H1 (cell line): ENCODE results near the gene FXR1. TPM values are rescaled to one million over a fixed set of nuclear protein-coding genes. Genes with fewer than 3 reads are reported as not detected.

Source experiments
- CTCF ChIA-PET: fragments of 300-600 bp; sonication (Branson Sonifier 250); formaldehyde crosslinking; loops from one replicate; lab custom pipeline; 2021; ENCODE audit not compliant: partially characterized antibody; lab: Charles Lee
- POLR2A ChIA-PET: fragments of 300-600 bp; sonication (Branson Sonifier 250); formaldehyde crosslinking; loops from one replicate; lab custom pipeline; 2021; ENCODE audit warnings: inconsistent platforms; ENCODE audit not compliant: partially characterized antibody; lab: Charles Lee
- DNase-seq, 2 experiments: peaks; one replicate each; pipeline versions ENCODE4 v3.0.0 to v3.0.0-alpha.2; 2010 to 2022; ENCODE audit warnings: low spot score in 2 of 2, low read depth in 1 of 2, mixed read lengths in 1 of 2
- FAIRE-seq: peaks from 2 replicates; lab custom pipeline; 2011; peaks lifted over from hg19 to GRCh38; lab: Jason Lieb, UNC
- H2AFZ ChIP-seq: 2 replicates; pipeline ENCODE4 v1.8.1; 2012; ENCODE audit warnings: low read length, inconsistent platforms
- H2AK5ac ChIP-seq: 2 replicates; pipeline ENCODE4 v1.6.1; 2013; ENCODE audit warnings: low read depth, low read length
- H2BK120ac ChIP-seq: replicated peaks from 2 replicates; pipeline ENCODE3; 2013; ENCODE audit warnings: low read depth, low read length, inconsistent platforms
- H2BK12ac ChIP-seq: 2 replicates; pipeline ENCODE4 v1.6.1; 2013; ENCODE audit warnings: low read depth, low read length
- H2BK15ac ChIP-seq: 2 replicates; pipeline ENCODE4 v1.6.1; 2013; ENCODE audit warnings: low read length
- H2BK20ac ChIP-seq: 2 replicates; pipeline ENCODE4 v1.6.1; 2013; ENCODE audit warnings: low read length
- H2BK5ac ChIP-seq: 2 replicates; pipeline ENCODE4 v1.6.1; 2013; ENCODE audit warnings: low read depth, low read length
- H3K14ac ChIP-seq: 2 replicates; pipeline ENCODE4 v1.6.1; 2013; ENCODE audit warnings: inconsistent platforms; ENCODE audit not compliant: insufficient read length
- H3K18ac ChIP-seq: 2 replicates; pipeline ENCODE4 v1.6.1; 2013; ENCODE audit warnings: low read length; ENCODE audit errors: extremely low read depth
- H3K23ac ChIP-seq: 2 replicates; pipeline ENCODE4 v1.6.1; 2013; ENCODE audit warnings: inconsistent platforms; ENCODE audit not compliant: insufficient read length
- H3K23me2 ChIP-seq: 2 replicates; pipeline ENCODE4 v1.6.1; 2013; ENCODE audit warnings: low read depth, low read length
- H3K27ac ChIP-seq: 2 replicates; pipeline ENCODE4 v1.6.1; 2011; ENCODE audit warnings: low read depth, low read length, inconsistent platforms
- H3K27me3 ChIP-seq, 4 experiments: replicated peaks in 1 of 4; 1 replicate in 1 of 4; 2 replicates in 3 of 4; pipeline versions ENCODE4 v1.6.1 to v1.8.1; 2011 to 2013; ENCODE audit warnings: low read length in 3 of 4, mild to moderate bottlenecking in 3 of 4, inconsistent platforms in 2 of 4, mixed read lengths in 2 of 4, moderate library complexity in 1 of 4; ENCODE audit not compliant: control insufficient read depth in 3 of 4, insufficient read depth in 3 of 4; ENCODE audit errors: extremely low read depth in 1 of 4
- H3K36me3 ChIP-seq, 4 experiments: 2 replicates each; pipeline versions ENCODE4 v1.6.1 to v1.8.1; 2011 to 2013; ENCODE audit warnings: mild to moderate bottlenecking in 4 of 4, low read length in 3 of 4, moderate library complexity in 2 of 4, control low read depth in 1 of 4, inconsistent platforms in 1 of 4; ENCODE audit not compliant: insufficient read depth in 4 of 4, control insufficient read depth in 2 of 4
- H3K4ac ChIP-seq: replicated peaks from 2 replicates; pipeline ENCODE3; 2013; ENCODE audit warnings: low read length, low read depth, mixed read lengths, inconsistent platforms; ENCODE audit not compliant: insufficient read length
- H3K4me1 ChIP-seq, 4 experiments: replicated peaks in 1 of 4; 1 replicate in 1 of 4; 2 replicates in 3 of 4; pipeline versions ENCODE4 v1.6.1 to v1.8.1; 2011 to 2013; ENCODE audit warnings: low read length in 3 of 4, inconsistent platforms in 2 of 4, mixed read lengths in 1 of 4; ENCODE audit not compliant: insufficient read depth in 4 of 4, control insufficient read depth in 3 of 4
- H3K4me2 ChIP-seq, 2 experiments: 2 replicates each; pipeline versions ENCODE4 v1.6.1 to v1.8.1; 2011 to 2013; ENCODE audit warnings: low read depth in 2 of 2, low read length in 2 of 2, control low read depth in 1 of 2, inconsistent platforms in 1 of 2, mild to moderate bottlenecking in 1 of 2; ENCODE audit not compliant: insufficient read depth in 1 of 2
- H3K4me3 ChIP-seq, 4 experiments: fragments of 200-600, 300-600 bp in 1 of 4; sonication (generic), shearing (Covaris generic), sonication (Bioruptor Twin) in 1 of 4; 2 replicates each; pipeline versions ENCODE4 v1.5.1 to v1.8.1; 2011 to 2016; ENCODE audit warnings: low read length in 4 of 4, low read depth in 3 of 4, control low read depth in 2 of 4, inconsistent platforms in 2 of 4, mild to moderate bottlenecking in 2 of 4, mixed read lengths in 1 of 4, moderate library complexity in 1 of 4; ENCODE audit not compliant: insufficient read depth in 2 of 4; ENCODE audit errors: extremely low read depth in 1 of 4
- H3K56ac ChIP-seq: replicated peaks from 2 replicates; pipeline ENCODE3; 2013; ENCODE audit warnings: low read depth, mild to moderate bottlenecking, mixed read lengths, low read length, inconsistent platforms; ENCODE audit not compliant: insufficient read length
- H3K79me1 ChIP-seq: 2 replicates; pipeline ENCODE4 v1.6.1; 2013; ENCODE audit warnings: low read depth, low read length, control low read depth
- H3K79me2 ChIP-seq, 2 experiments: 2 replicates each; pipeline versions ENCODE4 v1.6.1 to v1.8.1; 2012 to 2013; ENCODE audit warnings: low read length in 2 of 2, mild to moderate bottlenecking in 2 of 2, inconsistent platforms in 1 of 2; ENCODE audit not compliant: insufficient read depth in 2 of 2, control insufficient read depth in 1 of 2
- H3K9ac ChIP-seq, 4 experiments: replicated peaks in 1 of 4; 1 replicate in 1 of 4; 2 replicates in 3 of 4; pipeline versions ENCODE4 v1.6.1 to v1.8.1; 2011 to 2013; ENCODE audit warnings: low read depth in 3 of 4, low read length in 3 of 4, control low read depth in 2 of 4, mild to moderate bottlenecking in 2 of 4, moderate library complexity in 2 of 4, inconsistent platforms in 1 of 4; ENCODE audit errors: extremely low read depth in 1 of 4
- H3K9me3 ChIP-seq, 2 experiments: 2 replicates each; pipeline versions ENCODE4 v1.6.1 to v1.8.1; 2012 to 2013; ENCODE audit warnings: mild to moderate bottlenecking in 2 of 2, moderate library complexity in 2 of 2, control low read depth in 1 of 2, inconsistent platforms in 1 of 2, low read depth in 1 of 2, low read length in 1 of 2, mixed read lengths in 1 of 2; ENCODE audit not compliant: insufficient read depth in 2 of 2
- H4K20me1 ChIP-seq, 2 experiments: replicated peaks in 1 of 2; 2 replicates each; pipeline versions ENCODE3 to v1.8.1; 2011 to 2013; ENCODE audit warnings: inconsistent platforms in 2 of 2, low read length in 2 of 2, mild to moderate bottlenecking in 1 of 2; ENCODE audit not compliant: insufficient read depth in 2 of 2, control insufficient read depth in 1 of 2
- H4K5ac ChIP-seq: 2 replicates; pipeline ENCODE4 v1.6.1; 2013; ENCODE audit warnings: low read length, low read depth, mixed read lengths, inconsistent platforms; ENCODE audit not compliant: insufficient read length
- H4K8ac ChIP-seq: 2 replicates; pipeline ENCODE4 v1.8.0; 2013; ENCODE audit warnings: mild to moderate bottlenecking, moderate library complexity, low read length, inconsistent platforms; ENCODE audit not compliant: insufficient read depth; ENCODE audit errors: extremely low read depth
- H4K91ac ChIP-seq: replicated peaks from 2 replicates; pipeline ENCODE3; 2013; ENCODE audit warnings: low read length, mixed read lengths, inconsistent platforms; ENCODE audit not compliant: insufficient read length
- POLR2A ChIP-seq, 2 experiments: IDR thresholded peaks; 1 replicate in 1 of 2; 2 replicates in 1 of 2; pipeline ENCODE4 v1.6.1; 2011; ENCODE audit warnings: low read depth in 2 of 2, low read length in 2 of 2, mild to moderate bottlenecking in 2 of 2; ENCODE audit errors: control extremely low read depth in 1 of 2
- SIRT6 ChIP-seq: IDR thresholded peaks from one replicate; pipeline ENCODE4 v1.7.1; 2012; ENCODE audit warnings: low read length, inconsistent platforms
- YY1 ChIP-seq: IDR thresholded peaks from 2 replicates; pipeline ENCODE4 v1.6.1; 2011; ENCODE audit warnings: low read depth, mild to moderate bottlenecking, low read length
- WGBS, 2 experiments: shearing (Covaris generic) in 1 of 2; methylation state at CpG; one replicate each; pipeline versions ENCODE4 v1.1.6 to v1.1.7; 2013 to 2015; ENCODE audit warnings: low lambda C conversion rate in 2 of 2, mixed read lengths in 2 of 2, inconsistent platforms in 1 of 2, low coverage in 1 of 2, missing lambda C conversion rate in 1 of 2; ENCODE audit not compliant: insufficient replicate concordance in 2 of 2, insufficient coverage in 1 of 2, insufficient read length in 1 of 2; ENCODE audit errors: extremely low coverage in 1 of 2, missing lambda C conversion rate in 1 of 2; 5-methylcytosine and 5-hydroxymethylcytosine counted together
- polyA plus RNA-seq, 7 experiments: library from polyadenylated mRNA; depleted of rRNA in 3 of 7; stranded (reverse) in 5 of 7; unstranded in 2 of 7; fragments of >200 nt in 5 of 7; fragments of 200-250 nt in 2 of 7; gene quantifications; 1 replicate in 5 of 7; 2 replicates in 1 of 7; 4 replicates in 1 of 7; pipeline versions ENCODE4 v1.2.1 to v1.2.3, GENCODE V29; 2011 to 2013; ENCODE audit warnings: missing spikeins in 2 of 7, mixed read lengths in 2 of 7
- total RNA-seq: library from RNA; stranded (reverse); fragmentation: NEBNext Ultra II Directional; extraction: Animal tissue kit (Norgen Biotek cat#: 25700); gene quantifications from 2 replicates; pipeline ENCODE4 v1.2.1, GENCODE V29; 2021

The FXR1 gene
- total and polyA plus RNA-seq, 2 of the 8 experiments (the other 6 are each of a cell fraction or from before 2014, with no cell fraction given) = 108 to 283 TPM

DNA sequence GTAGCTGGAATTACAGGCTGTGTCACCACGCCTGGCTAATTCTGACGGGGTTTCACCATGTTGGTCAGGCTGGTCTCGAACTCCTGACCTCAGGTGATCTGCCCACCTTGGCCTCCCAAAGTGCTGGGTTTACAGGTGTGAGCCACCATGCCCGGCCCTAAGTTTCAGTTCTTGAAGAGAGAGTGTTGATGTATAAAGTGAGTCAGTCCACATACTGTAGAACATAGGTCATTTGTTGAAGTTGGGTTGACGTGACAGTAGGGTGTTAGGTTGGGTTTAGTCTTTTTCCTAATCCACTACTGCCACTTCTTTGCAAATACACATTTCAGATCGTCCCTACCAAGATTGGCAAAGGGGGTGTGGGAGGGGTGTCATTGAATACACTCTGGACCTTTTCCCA, 61.8 kb downstream of the FXR1 start:
- no peaks in the 10 kb centered on the region for H3K79me2 ChIP-seq
- no peak overlapping the region for H4K5ac ChIP-seq
- H2AFZ ChIP-seq = no peak overlapping the region
- H2BK120ac ChIP-seq = no peak overlapping the region
- no peaks in the 10 kb centered on the region for H3K23me2 ChIP-seq
- 87% methylated on average over 6 of the region's 6 CpGs; no CpG with 5 or more reads in 1 of the 2 experiments for WGBS, 2 experiments
- H3K4ac ChIP-seq = no peak overlapping the region
- H4K91ac ChIP-seq = no peak overlapping the region
- H2BK20ac ChIP-seq = no peak overlapping the region
- no peaks in the 10 kb centered on the region for H3K27me3 ChIP-seq
- no peaks in the 10 kb centered on the region for H3K79me1 ChIP-seq
- H4K20me1 ChIP-seq = peaks cover 0 to 2% of the 10 kb centered on the region in 2 experiments
- no peak overlapping the region for H2BK12ac ChIP-seq
- no peaks in the 10 kb centered on the region for H3K4me1 ChIP-seq
- no peak overlapping the region for H2BK5ac ChIP-seq
- no peak overlapping the region for H3K4me3 ChIP-seq
- DNase-seq (no peak), FAIRE-seq (no peak)
- no peaks in the 10 kb centered on the region for H3K9me3 ChIP-seq
- H3K27ac ChIP-seq = no peak overlapping the region
- no peak overlapping the region for H3K9ac ChIP-seq
- TF ChIP-seq YY1 = no peak
- TF ChIP-seq SIRT6 = no peak
- TF ChIP-seq POLR2A (IDR thresholded peaks at IDR 0.05; ENCODE audit: control extremely low read depth in 1 of 2, low read depth in 2 of 2, low read length in 2 of 2) = 0 out of 3 replicates have a peak, but pooled peaks of 1 of the 2 experiments have one; percentile 35
- no peak overlapping the region for H3K23ac ChIP-seq
- H3K36me3 ChIP-seq = peaks cover under 1 to 93% (median 27%) of the 10 kb centered on the region in 4 experiments
- H3K14ac ChIP-seq = no peak overlapping the region
- no peak overlapping the region for H2AK5ac ChIP-seq
- H3K18ac ChIP-seq = no peak overlapping the region
- POLR2A ChIA-PET = interaction anchor here (2.1 kb wide), 1 partner anchor 61 kb away, joined by 4 read pairs; the partner anchor contains the start of gene FXR1
- CTCF ChIA-PET = no interaction called here
- H3K56ac ChIP-seq = no peak overlapping the region
- no peak overlapping the region for H2BK15ac ChIP-seq
- H4K8ac ChIP-seq = no peak overlapping the region
- H3K4me2 ChIP-seq = no peak overlapping the region
